A673 (cell line): Measurements from ENCODE around the gene PER2.

Experiments
- EZH2 ChIP-seq: fragments of 200-600 bp; sonication (generic); IDR thresholded peaks from 2 replicates; pipeline ENCODE4 v1.6.1; 2017; ENCODE audit warnings: borderline replicate concordance, low read depth, mild to moderate bottlenecking, mixed read lengths, antibody characterized with exemption, low read length; ENCODE audit not compliant: poor library complexity, severe bottlenecking
- TF ChIP-seq, protein P1 (sequence below): fragments of 300-800, 200-600 bp; sonication (generic); conservative IDR thresholded peaks from 2 replicates; pipeline ENCODE4 v1.5.1; 2017; ENCODE audit warnings: low read depth, mild to moderate bottlenecking, antibody characterized with exemption, low read length, moderate library complexity, mixed read lengths

DNA sequence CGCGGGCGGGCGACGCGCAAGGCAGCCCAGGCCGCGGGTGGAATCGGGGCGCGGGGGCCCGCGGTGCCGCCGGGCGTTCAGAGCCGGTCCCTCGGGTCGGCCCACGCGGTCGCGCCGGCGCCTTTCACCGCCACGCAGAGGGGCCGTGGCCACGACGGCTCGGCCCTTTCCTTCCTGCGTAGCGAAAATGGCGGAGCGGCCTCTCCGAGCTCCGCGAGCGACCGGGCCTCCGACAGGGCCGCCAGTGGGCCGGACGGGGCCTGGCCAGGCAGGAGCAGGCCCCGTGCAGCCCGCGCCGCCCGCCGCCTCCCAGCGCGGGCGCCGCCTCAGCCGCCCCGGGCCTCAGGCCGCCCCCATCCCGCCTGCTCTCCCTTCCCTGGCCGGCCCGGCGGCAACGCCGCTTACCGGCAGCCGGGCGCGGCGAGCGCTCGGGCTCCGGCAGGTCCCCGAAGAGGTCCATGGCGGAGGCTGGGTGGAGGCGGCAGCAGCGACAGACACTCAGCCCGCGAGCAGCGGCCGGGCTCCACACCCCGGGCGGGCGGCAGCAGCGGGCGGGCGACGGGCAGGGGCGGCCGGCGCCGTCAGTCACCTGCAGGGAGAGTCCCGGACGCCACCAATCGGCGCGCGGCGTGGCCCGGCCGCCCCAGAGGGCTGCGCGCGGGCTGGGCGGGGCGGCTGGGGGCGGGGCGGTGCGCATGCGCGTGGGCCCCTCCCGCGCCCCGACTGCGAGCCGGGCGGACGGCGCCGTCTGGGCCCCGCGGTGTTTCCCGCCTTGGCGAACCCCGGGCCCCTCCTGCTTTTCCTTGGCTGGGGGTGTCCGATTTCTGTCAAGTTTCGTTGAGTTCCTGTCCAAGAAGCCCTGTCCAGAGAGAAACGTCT lies 85.1 kb downstream of the PER2 start, which contains the start of gene ILKAP:
- TF ChIP-seq, protein P1, sequence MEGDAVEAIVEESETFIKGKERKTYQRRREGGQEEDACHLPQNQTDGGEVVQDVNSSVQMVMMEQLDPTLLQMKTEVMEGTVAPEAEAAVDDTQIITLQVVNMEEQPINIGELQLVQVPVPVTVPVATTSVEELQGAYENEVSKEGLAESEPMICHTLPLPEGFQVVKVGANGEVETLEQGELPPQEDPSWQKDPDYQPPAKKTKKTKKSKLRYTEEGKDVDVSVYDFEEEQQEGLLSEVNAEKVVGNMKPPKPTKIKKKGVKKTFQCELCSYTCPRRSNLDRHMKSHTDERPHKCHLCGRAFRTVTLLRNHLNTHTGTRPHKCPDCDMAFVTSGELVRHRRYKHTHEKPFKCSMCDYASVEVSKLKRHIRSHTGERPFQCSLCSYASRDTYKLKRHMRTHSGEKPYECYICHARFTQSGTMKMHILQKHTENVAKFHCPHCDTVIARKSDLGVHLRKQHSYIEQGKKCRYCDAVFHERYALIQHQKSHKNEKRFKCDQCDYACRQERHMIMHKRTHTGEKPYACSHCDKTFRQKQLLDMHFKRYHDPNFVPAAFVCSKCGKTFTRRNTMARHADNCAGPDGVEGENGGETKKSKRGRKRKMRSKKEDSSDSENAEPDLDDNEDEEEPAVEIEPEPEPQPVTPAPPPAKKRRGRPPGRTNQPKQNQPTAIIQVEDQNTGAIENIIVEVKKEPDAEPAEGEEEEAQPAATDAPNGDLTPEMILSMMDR = no peak
- TF ChIP-seq EZH2 = no peak
